ENCODE measurements around the gene LRRC61. TPM values are rescaled to one million over a fixed set of nuclear protein-coding genes. Genes with fewer than 3 reads are reported as not detected.

The LRRC61 gene
- total RNA-seq, 1 donor from 2014 or later, result not detected

DNA sequence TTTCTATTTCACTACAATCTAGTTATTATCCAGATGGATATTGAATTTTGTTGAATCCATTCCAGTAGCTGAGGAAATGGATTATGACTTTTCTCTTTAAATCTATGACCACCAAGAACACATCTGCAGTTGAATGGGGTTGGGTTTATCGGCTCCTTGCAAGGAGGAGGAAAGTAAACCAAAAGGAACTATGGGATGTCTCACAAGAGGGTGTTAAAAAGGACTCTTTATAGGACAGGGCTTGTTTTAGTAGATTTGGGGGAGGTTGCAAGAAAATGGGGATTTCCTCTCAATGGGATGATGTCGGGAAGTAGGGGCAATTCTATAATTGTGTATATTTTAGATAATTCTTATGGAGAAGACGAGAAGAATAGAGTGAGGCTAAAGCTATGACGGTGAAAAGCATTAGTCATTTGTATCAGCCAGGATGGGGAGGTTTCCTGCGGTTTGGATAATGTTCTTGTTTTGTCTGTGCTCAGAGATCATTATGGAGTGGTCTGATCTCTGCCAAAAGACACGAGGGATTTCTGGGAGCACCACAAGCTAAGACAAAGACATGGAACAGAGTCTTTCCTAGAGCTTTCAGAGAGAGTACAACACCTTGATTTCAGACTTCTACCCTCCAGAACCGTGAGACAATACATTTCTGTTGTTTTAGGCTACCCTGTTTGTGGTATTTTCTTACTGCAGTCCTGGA, 5.3 kb upstream of the LRRC61 start:
- H3K4me3 Mint-ChIP-seq (ENCODE audit: unreplicated experiment), result no peak overlapping the region
- H3K9me3 Mint-ChIP-seq (ENCODE audit: unreplicated experiment), result no peaks in the 10 kb centered on the region
- H3K36me3 Mint-ChIP-seq (ENCODE audit: unreplicated experiment), result no peaks in the 10 kb centered on the region
- H3K27me3 Mint-ChIP-seq (ENCODE audit: unreplicated experiment), result peaks cover 6% of the 10 kb centered on the region
- TF ChIP-seq, protein P1, sequence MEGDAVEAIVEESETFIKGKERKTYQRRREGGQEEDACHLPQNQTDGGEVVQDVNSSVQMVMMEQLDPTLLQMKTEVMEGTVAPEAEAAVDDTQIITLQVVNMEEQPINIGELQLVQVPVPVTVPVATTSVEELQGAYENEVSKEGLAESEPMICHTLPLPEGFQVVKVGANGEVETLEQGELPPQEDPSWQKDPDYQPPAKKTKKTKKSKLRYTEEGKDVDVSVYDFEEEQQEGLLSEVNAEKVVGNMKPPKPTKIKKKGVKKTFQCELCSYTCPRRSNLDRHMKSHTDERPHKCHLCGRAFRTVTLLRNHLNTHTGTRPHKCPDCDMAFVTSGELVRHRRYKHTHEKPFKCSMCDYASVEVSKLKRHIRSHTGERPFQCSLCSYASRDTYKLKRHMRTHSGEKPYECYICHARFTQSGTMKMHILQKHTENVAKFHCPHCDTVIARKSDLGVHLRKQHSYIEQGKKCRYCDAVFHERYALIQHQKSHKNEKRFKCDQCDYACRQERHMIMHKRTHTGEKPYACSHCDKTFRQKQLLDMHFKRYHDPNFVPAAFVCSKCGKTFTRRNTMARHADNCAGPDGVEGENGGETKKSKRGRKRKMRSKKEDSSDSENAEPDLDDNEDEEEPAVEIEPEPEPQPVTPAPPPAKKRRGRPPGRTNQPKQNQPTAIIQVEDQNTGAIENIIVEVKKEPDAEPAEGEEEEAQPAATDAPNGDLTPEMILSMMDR (IDR thresholded peaks at IDR 0.05), result no peak
- H3K4me1 Mint-ChIP-seq (ENCODE audit: unreplicated experiment), result no peaks in the 10 kb centered on the region
- no peak overlapping the region for H3K27ac Mint-ChIP-seq (ENCODE audit: unreplicated experiment)
- no peak for DNase-seq (ENCODE audit: extremely low spot score, unreplicated experiment)

DNA sequence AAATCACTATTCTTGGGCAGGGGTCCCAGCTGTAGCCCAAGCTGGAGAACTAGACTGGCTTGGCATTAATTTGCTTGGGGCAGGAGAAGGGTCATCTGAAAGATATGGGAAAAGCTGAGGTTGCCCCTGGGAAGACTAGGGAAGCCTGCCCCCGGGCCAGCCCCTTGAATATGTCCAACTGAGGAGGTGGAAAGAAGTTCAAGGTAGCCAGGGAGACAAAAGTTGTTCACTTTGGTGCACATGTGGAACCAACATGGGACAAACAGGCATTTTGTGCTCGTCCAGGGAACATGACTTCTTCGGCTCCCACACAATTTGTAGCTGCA, 1.4 kb upstream of the LRRC61 start:
- H3K4me3 Mint-ChIP-seq (ENCODE audit: unreplicated experiment), result no peak overlapping the region
- peaks cover 6% of the 10 kb centered on the region for H3K27me3 Mint-ChIP-seq (ENCODE audit: unreplicated experiment)
- H3K4me1 Mint-ChIP-seq (ENCODE audit: unreplicated experiment), result no peaks in the 10 kb centered on the region
- H3K9me3 Mint-ChIP-seq (ENCODE audit: unreplicated experiment), result no peaks in the 10 kb centered on the region
- TF ChIP-seq, protein P1 (IDR thresholded peaks at IDR 0.05), result no peak
- no peaks in the 10 kb centered on the region for H3K36me3 Mint-ChIP-seq (ENCODE audit: unreplicated experiment)
- no peak overlapping the region for H3K27ac Mint-ChIP-seq (ENCODE audit: unreplicated experiment)
- no peak for DNase-seq (ENCODE audit: extremely low spot score, unreplicated experiment)

DNA sequence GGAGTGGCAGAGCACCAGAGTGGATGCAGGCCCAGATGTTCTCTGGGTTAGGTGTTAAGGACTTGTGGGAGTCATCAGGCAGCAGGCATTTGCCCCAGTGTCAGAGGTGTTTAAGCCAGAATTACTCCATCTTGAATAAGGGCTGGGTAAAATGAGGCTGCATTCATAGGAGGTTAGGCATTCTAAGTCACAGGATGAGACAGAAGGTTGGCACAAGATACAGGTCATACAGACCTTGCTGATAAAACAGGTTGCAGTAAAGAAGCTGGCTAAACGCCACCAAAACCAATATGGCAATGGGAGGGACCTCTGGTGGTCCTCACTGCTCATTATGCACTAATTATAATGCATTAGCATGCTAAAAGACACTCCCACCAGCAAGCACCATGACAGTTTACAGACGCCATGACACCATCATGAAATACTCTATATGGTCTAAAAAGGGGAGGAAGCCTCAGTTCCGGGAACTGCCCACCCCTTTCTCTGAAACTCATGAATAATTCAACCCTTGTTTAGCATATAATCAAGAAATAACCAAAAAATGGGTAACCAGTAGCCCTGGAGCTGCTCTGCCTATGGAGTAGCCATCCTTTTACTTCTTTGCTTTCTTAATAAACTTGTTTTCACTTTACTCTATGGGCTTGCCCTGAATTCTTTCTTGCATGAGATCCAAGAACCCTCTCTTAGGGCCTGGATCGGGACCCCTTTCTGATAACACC, 882 bp upstream of the LRRC61 start:
- no peak overlapping the region for H3K27ac Mint-ChIP-seq (ENCODE audit: unreplicated experiment)
- no peak overlapping the region for H3K4me3 Mint-ChIP-seq (ENCODE audit: unreplicated experiment)
- H3K4me1 Mint-ChIP-seq (ENCODE audit: unreplicated experiment), result no peaks in the 10 kb centered on the region
- TF ChIP-seq, protein P1 (IDR thresholded peaks at IDR 0.05), result no peak
- no peaks in the 10 kb centered on the region for H3K9me3 Mint-ChIP-seq (ENCODE audit: unreplicated experiment)
- no peaks in the 10 kb centered on the region for H3K36me3 Mint-ChIP-seq (ENCODE audit: unreplicated experiment)
- H3K27me3 Mint-ChIP-seq (ENCODE audit: unreplicated experiment), result peaks cover 6% of the 10 kb centered on the region
- DNase-seq (ENCODE audit: extremely low spot score, unreplicated experiment), result no peak

DNA sequence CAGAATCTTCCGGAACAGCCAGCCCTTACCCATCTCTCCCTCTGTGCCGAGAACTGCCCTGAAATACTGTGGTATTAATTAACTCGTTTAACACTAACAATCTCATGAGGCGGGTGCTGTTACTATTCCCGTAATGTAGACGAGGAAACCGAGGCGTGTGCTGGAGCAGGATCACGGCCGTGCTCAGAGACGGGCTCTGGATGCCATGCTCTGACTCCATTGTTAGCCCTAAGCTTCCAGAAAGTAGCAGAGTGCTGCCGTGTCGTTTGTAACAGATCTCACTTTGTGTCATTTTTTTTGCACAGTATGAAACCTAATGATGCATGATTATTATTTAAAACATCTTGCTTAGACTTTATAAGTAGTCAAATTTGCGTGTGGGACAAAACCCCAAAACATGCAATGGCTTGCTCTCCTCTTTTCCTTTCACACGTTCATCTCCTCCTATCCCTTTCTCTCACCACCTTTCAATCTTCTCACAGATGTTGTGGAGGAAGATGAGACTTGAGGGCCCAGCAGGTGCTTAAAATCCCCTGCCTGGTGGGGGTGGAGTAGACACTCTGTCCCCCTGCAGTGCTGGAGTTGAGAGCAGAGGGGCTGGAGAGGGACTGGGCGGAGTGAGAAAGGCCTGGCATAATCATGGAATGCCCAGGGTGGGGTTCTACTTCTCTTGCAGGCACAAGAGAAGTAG, 672 bp downstream of the LRRC61 start:
- Mint-ChIP-seq H3K27me3 (ENCODE audit: unreplicated experiment) (no peaks in the 10 kb centered on the region), H3K4me3 (ENCODE audit: unreplicated experiment) (no peak overlapping the region), H3K9me3 (ENCODE audit: unreplicated experiment) (no peaks in the 10 kb centered on the region), H3K4me1 (ENCODE audit: unreplicated experiment) (no peaks in the 10 kb centered on the region), H3K36me3 (ENCODE audit: unreplicated experiment) (no peaks in the 10 kb centered on the region), H3K27ac (ENCODE audit: unreplicated experiment) (no peak overlapping the region)
- DNase-seq (ENCODE audit: extremely low spot score, unreplicated experiment), result no peak
- TF ChIP-seq, protein P1 (IDR thresholded peaks at IDR 0.05), result no peak

DNA sequence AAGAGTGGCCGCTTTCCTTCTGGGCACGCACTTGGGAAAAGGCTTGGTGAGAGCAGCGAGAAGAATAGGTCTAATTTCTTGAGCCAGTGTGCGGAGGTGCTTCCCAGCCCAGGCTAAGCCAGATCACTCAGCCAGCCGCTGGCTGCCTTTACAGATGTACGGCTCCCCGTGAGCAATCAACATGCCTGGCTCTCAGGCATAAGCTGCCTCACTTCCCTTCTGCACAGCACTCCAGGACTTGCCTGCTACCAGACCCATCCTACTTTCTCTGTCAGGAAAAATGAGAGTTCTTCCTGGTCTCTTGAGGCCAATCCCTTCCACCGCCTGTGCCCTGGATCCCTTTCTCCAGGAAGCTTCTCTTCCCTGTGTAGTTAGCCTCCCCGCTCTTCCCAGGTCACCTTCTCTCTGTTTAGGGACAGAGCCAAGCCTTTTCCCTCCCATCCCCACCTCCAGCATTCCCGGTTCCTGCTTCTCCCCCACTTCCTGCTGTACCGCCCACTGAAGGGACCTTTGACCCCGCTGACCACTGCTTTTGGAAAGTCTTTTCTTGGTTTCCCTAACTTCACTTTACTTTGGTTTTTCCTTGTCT, 1.3 kb downstream of the LRRC61 start:
- H3K4me3 Mint-ChIP-seq (ENCODE audit: unreplicated experiment), result no peak overlapping the region
- H3K4me1 Mint-ChIP-seq (ENCODE audit: unreplicated experiment), result no peaks in the 10 kb centered on the region
- H3K27ac Mint-ChIP-seq (ENCODE audit: unreplicated experiment), result no peak overlapping the region
- H3K36me3 Mint-ChIP-seq (ENCODE audit: unreplicated experiment), result no peaks in the 10 kb centered on the region
- DNase-seq (ENCODE audit: extremely low spot score, unreplicated experiment), result no peak
- TF ChIP-seq, protein P1 (IDR thresholded peaks at IDR 0.05), result no peak
- no peaks in the 10 kb centered on the region for H3K27me3 Mint-ChIP-seq (ENCODE audit: unreplicated experiment)
- no peaks in the 10 kb centered on the region for H3K9me3 Mint-ChIP-seq (ENCODE audit: unreplicated experiment)
